ENCODE measurements around the gene HLTF.

DNA sequence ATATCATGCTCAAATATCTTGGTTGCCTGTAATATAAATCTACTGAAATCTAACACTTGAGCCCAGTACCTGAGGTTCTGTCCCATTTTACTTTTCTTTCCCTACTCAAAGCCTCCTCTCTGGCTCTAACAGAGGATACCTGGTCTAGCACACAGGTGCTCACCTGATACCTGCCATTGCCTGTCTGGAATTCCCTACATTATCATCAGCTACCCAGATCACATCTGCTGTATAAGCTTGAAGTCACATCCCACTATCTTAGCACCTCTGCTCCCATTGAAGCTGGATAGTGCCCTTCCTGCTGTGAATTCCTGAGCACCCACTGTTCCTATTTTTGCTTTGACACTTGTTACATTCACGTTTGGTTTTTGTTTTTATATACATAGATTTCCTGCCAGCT lies 64.5 kb downstream of the HLTF start:
- TF ChIP-seq, protein P1, sequence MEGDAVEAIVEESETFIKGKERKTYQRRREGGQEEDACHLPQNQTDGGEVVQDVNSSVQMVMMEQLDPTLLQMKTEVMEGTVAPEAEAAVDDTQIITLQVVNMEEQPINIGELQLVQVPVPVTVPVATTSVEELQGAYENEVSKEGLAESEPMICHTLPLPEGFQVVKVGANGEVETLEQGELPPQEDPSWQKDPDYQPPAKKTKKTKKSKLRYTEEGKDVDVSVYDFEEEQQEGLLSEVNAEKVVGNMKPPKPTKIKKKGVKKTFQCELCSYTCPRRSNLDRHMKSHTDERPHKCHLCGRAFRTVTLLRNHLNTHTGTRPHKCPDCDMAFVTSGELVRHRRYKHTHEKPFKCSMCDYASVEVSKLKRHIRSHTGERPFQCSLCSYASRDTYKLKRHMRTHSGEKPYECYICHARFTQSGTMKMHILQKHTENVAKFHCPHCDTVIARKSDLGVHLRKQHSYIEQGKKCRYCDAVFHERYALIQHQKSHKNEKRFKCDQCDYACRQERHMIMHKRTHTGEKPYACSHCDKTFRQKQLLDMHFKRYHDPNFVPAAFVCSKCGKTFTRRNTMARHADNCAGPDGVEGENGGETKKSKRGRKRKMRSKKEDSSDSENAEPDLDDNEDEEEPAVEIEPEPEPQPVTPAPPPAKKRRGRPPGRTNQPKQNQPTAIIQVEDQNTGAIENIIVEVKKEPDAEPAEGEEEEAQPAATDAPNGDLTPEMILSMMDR (IDR thresholded peaks at IDR 0.05): no peak
- no peak for TF ChIP-seq EZH2 (IDR thresholded peaks at IDR 0.05; ENCODE audit: borderline replicate concordance, insufficient read depth, low read depth, low read length, poor library complexity, severe bottlenecking)
